Chondrocyte (in vitro differentiated cells): ENCODE results near the gene DGUOK. TPM values are rescaled to one million over a fixed set of nuclear protein-coding genes. Genes with fewer than 3 reads are reported as not detected.
A peak's percentile ranks its signal among the peaks of the same experiment; 100 is the strongest.

Experiments used
- DNase-seq: peaks from one replicate; pipeline ENCODE4 v3.0.0; 2021; ENCODE audit warnings: mixed read lengths, low spot score
- H3K27ac Mint-ChIP-seq: one replicate; pipeline ENCODE4 v1.8.0; 2021; ENCODE audit warnings: mild to moderate bottlenecking, moderate library complexity, mixed read lengths; ENCODE audit not compliant: unreplicated experiment
- H3K27me3 Mint-ChIP-seq: 2 replicates; pipeline ENCODE4 v1.8.0; 2021; ENCODE audit warnings: low read depth, mixed read lengths
- H3K36me3 Mint-ChIP-seq: 2 replicates; pipeline ENCODE4 v1.8.0; 2021; ENCODE audit warnings: low read depth, mixed read lengths
- H3K4me1 Mint-ChIP-seq: 2 replicates; pipeline ENCODE4 v1.8.0; 2021; ENCODE audit warnings: low read depth, mild to moderate bottlenecking, mixed read lengths
- H3K4me3 Mint-ChIP-seq: one replicate; pipeline ENCODE4 v1.8.0; 2021; ENCODE audit warnings: mild to moderate bottlenecking, moderate library complexity, mixed read lengths; ENCODE audit not compliant: unreplicated experiment
- H3K9me3 Mint-ChIP-seq: 2 replicates; pipeline ENCODE4 v1.8.0; 2021; ENCODE audit warnings: low read depth, mixed read lengths
- CTCF ChIP-seq: fragments of 200-600 bp; sonication (generic); IDR thresholded peaks from 2 replicates; pipeline ENCODE4 v1.5.0; 2021; ENCODE audit warnings: antibody characterized with exemption, mild to moderate bottlenecking, moderate library complexity
- total RNA-seq: library from RNA; stranded (reverse); gene quantifications from 3 replicates; pipeline ENCODE4 v1.2.1, GENCODE V29; 2021

The DGUOK gene
- total RNA-seq, 1 donor from 2014 or later: 60.8 TPM

- H3K27me3 Mint-ChIP-seq: no peaks in the 10 kb centered on the region
- TF ChIP-seq CTCF: no peak
- H3K9me3 Mint-ChIP-seq: no peaks in the 10 kb centered on the region
- H3K36me3 Mint-ChIP-seq: peaks cover 41% of the 10 kb centered on the region
- H3K4me1 Mint-ChIP-seq: peaks cover 3% of the 10 kb centered on the region
- H3K27ac Mint-ChIP-seq: peak overlapping the region; percentile 51
- DNase-seq: no peak
- no peak overlapping the region for H3K4me3 Mint-ChIP-seq
Measured at GRCh38 chr2:73918856-73919255, 7.8 kb upstream of the DGUOK start.

GRCh38 chr2:73919596-73920228 lies 7.0 kb upstream of the DGUOK start:
- no peak overlapping the region for H3K4me3 Mint-ChIP-seq
- H3K9me3 Mint-ChIP-seq: no peaks in the 10 kb centered on the region
- peaks cover 3% of the 10 kb centered on the region for H3K4me1 Mint-ChIP-seq
- no peak overlapping the region for H3K27ac Mint-ChIP-seq
- no peaks in the 10 kb centered on the region for H3K27me3 Mint-ChIP-seq
- peaks cover 38% of the 10 kb centered on the region for H3K36me3 Mint-ChIP-seq
- no peak for TF ChIP-seq CTCF
- no peak for DNase-seq

GRCh38 chr2:73920577-73921545 lies 5.8 kb upstream of the DGUOK start:
- Mint-ChIP-seq H3K9me3 (no peaks in the 10 kb centered on the region), H3K4me3 (no peak overlapping the region), H3K27me3 (no peaks in the 10 kb centered on the region), H3K27ac (peak overlapping the region; percentile 20), H3K36me3 (peaks cover 29% of the 10 kb centered on the region), H3K4me1 (peaks cover 3% of the 10 kb centered on the region)
- DNase-seq: no peak
- TF ChIP-seq CTCF: peak; percentile 73

DNA sequence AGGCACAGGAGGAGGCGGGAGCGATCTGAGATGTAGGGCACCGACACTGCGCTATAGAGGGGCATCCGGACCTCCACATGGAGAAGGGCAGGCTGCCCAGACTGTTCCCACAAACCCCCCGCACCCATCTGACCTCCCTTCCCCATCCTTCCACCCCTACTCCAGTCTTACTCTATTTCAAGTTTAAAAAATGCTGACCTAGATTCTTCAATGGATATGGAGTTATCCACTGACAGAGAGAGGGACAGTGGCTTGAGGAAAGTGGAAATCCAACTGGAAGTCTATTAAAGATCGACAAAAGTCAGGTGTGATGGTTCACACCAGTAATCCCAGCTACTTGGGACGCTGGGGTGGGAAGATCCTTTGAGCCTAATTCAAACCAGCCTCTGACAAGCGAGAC lies 5.1 kb upstream of the DGUOK start:
- H3K27me3 Mint-ChIP-seq: no peaks in the 10 kb centered on the region
- peaks cover 22% of the 10 kb centered on the region for H3K36me3 Mint-ChIP-seq
- DNase-seq: no peak
- peak overlapping the region; percentile 57 for H3K27ac Mint-ChIP-seq
- peaks cover 8% of the 10 kb centered on the region for H3K4me1 Mint-ChIP-seq
- H3K9me3 Mint-ChIP-seq: no peaks in the 10 kb centered on the region
- H3K4me3 Mint-ChIP-seq: no peak overlapping the region
- TF ChIP-seq CTCF: no peak

DNA sequence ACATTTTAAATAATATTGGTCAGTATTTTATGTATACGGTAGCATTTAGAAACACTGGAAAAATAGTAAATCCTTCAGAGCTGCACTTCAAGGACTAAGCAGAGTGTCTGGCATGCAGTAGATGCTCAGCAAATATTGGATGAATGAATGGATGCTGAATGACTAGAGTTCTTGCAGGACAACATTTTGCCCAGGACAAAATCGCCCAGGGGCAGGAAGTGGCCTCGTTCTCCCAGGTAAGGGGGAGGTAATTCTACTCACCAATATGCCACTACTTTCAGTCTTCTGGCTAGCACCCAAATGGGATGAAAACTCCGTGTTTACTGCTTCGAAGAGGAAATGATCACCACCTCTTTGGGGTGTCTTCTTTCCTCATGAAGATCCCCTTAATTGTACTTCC lies 4.0 kb upstream of the DGUOK start:
- Mint-ChIP-seq H3K27ac (no peak overlapping the region), H3K4me1 (peaks cover 10% of the 10 kb centered on the region), H3K9me3 (no peaks in the 10 kb centered on the region), H3K27me3 (no peaks in the 10 kb centered on the region), H3K4me3 (no peak overlapping the region), H3K36me3 (peaks cover 17% of the 10 kb centered on the region)
- DNase-seq: no peak
- no peak for TF ChIP-seq CTCF
